ENCODE results near the gene UBALD2.

UBALD2 gene

DNA sequence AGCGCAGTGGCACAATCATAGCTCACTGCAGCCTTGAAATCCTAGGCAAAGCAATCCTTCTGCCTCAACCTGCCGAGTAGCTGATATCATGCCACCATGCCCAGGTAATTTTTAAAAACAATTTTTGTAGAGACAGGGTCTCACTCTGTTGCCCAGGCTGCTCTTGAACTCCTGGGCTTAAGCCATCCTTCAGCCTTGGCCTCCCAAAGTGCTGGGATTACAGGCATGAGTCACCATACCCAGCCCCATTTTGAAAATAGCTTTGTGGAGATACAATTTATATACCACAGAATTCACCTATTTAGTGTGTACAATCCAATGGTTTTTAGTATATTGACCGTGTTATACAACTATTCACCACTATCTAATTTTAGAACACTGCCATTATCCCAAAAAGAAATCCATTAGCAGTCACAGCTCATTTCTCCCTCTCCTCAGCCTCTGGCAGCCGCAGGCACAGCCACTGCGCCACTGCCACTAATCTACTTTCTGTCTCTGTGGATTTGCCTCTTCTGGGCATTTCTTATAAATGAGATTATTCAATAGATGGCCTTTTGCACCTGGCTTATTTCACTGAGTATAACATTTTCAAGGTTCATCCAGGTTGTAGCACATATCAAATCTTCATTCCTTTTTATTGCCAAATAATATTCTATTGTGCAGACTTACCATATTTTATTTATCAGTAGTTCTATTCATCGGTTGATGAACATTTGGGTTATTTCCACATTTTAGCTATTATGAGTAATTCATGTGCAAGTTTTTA, 31.4 kb upstream of the UBALD2 start:
- TF ChIP-seq, protein P1, sequence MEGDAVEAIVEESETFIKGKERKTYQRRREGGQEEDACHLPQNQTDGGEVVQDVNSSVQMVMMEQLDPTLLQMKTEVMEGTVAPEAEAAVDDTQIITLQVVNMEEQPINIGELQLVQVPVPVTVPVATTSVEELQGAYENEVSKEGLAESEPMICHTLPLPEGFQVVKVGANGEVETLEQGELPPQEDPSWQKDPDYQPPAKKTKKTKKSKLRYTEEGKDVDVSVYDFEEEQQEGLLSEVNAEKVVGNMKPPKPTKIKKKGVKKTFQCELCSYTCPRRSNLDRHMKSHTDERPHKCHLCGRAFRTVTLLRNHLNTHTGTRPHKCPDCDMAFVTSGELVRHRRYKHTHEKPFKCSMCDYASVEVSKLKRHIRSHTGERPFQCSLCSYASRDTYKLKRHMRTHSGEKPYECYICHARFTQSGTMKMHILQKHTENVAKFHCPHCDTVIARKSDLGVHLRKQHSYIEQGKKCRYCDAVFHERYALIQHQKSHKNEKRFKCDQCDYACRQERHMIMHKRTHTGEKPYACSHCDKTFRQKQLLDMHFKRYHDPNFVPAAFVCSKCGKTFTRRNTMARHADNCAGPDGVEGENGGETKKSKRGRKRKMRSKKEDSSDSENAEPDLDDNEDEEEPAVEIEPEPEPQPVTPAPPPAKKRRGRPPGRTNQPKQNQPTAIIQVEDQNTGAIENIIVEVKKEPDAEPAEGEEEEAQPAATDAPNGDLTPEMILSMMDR (IDR thresholded peaks at IDR 0.05; ENCODE audit: control insufficient read depth, extremely low read depth, insufficient read depth) = no peak
- no peak overlapping the region for H3K4me3 ChIP-seq (ENCODE audit: low read depth, low read length)
- DNase-seq (ENCODE audit: low read depth) = no peak

DNA sequence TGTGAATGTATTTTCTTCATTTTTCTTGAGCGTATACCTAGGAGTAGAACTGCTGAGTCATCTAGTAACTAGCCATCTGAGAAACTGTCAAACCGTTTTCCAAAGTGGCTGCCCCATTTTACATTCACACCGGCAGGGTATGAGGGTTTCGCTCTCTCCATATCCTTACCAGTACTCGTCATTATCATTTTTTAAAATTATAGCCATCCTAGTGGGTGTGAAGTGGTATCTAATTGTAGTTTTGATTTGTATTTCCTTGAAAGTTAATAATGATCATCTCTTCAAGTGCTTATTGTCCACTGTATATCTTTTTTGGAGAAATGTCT, 30.8 kb upstream of the UBALD2 start:
- no peak overlapping the region for H3K4me3 ChIP-seq (ENCODE audit: low read depth, low read length)
- TF ChIP-seq, protein P1 (IDR thresholded peaks at IDR 0.05; ENCODE audit: control insufficient read depth, extremely low read depth, insufficient read depth) = no peak
- DNase-seq (ENCODE audit: low read depth) = no peak

- no peak overlapping the region for H3K4me3 ChIP-seq (ENCODE audit: low read depth, low read length)
- no peak for DNase-seq (ENCODE audit: low read depth)
- TF ChIP-seq, protein P1 (IDR thresholded peaks at IDR 0.05; ENCODE audit: control insufficient read depth, extremely low read depth, insufficient read depth) = no peak
Measured at GRCh38 chr17:76235883-76236282, 29.3 kb upstream of the UBALD2 start.

- TF ChIP-seq, protein P1 (IDR thresholded peaks at IDR 0.05; ENCODE audit: control insufficient read depth, extremely low read depth, insufficient read depth) = no peak
- no peak for DNase-seq (ENCODE audit: low read depth)
Measured at GRCh38 chr17:76236603-76237002, 28.5 kb upstream of the UBALD2 start.

GRCh38 chr17:76237859-76238313, 27.3 kb upstream of the UBALD2 start:
- H3K4me3 ChIP-seq (ENCODE audit: low read depth, low read length) = no peak overlapping the region
- no peak for DNase-seq (ENCODE audit: low read depth)
- TF ChIP-seq, protein P1 (IDR thresholded peaks at IDR 0.05; ENCODE audit: control insufficient read depth, extremely low read depth, insufficient read depth) = no peak

More at GRCh38 chr17:76236603-76237002, 28.5 kb upstream of the UBALD2 start:
- no peak overlapping the region for H3K4me3 ChIP-seq (ENCODE audit: low read depth, low read length)

GRCh38 chr17:76238847-76239537, 26.2 kb upstream of the UBALD2 start:
- TF ChIP-seq, protein P1 (IDR thresholded peaks at IDR 0.05; ENCODE audit: control insufficient read depth, extremely low read depth, insufficient read depth) = no peak
- no peak for DNase-seq (ENCODE audit: low read depth)

More at GRCh38 chr17:76238847-76239537, 26.2 kb upstream of the UBALD2 start:
- H3K4me3 ChIP-seq (ENCODE audit: low read depth, low read length) = no peak overlapping the region

All from LNCaP clone FGC (cell line).